ENCODE measurements around the gene GMPPA.

- TF ChIP-seq POLR2A (IDR thresholded peaks at IDR 0.05) (no peak), CTCF (IDR thresholded peaks at IDR 0.05) (no peak)
Observed at GRCh38 chr2:219458996-219459395, 39.7 kb upstream of the GMPPA start.

Data from thyroid gland (tissue), 4 donors.